GM12801 (cell line): Measurements from ENCODE around the gene PITPNM3.

Experiments
- TF ChIP-seq, protein P1 (sequence below): IDR thresholded peaks from one replicate; pipeline ENCODE4 v1.5.1; 2011; ENCODE audit warnings: control low read depth; ENCODE audit not compliant: insufficient read length; ENCODE audit errors: extremely low read depth

Gene PITPNM3

DNA sequence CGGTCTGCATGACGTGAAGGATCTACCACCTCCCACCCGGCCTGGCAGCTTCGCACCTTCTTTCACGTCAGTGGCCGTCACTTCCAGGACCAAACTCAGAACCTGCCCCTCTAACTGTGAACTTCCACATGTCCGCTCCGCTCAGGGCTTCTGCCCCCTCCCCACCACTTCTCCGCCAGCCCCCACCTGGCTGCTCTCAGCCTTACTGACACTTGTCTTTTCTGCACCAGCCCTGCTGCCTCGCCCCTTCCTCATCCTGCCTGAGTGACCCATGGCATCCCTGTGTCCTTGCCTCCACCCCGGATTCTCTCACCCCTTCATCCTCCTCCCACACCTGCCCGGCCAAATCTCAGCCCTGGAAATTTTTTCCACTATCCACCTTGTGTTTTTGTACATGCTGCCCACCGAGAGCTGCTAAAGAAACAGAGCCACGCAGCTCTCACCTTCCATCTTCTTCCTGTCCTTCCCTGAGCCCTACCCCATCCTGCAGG, 97.8 kb downstream of the PITPNM3 start:
- TF ChIP-seq, protein P1, sequence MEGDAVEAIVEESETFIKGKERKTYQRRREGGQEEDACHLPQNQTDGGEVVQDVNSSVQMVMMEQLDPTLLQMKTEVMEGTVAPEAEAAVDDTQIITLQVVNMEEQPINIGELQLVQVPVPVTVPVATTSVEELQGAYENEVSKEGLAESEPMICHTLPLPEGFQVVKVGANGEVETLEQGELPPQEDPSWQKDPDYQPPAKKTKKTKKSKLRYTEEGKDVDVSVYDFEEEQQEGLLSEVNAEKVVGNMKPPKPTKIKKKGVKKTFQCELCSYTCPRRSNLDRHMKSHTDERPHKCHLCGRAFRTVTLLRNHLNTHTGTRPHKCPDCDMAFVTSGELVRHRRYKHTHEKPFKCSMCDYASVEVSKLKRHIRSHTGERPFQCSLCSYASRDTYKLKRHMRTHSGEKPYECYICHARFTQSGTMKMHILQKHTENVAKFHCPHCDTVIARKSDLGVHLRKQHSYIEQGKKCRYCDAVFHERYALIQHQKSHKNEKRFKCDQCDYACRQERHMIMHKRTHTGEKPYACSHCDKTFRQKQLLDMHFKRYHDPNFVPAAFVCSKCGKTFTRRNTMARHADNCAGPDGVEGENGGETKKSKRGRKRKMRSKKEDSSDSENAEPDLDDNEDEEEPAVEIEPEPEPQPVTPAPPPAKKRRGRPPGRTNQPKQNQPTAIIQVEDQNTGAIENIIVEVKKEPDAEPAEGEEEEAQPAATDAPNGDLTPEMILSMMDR = no peak

DNA sequence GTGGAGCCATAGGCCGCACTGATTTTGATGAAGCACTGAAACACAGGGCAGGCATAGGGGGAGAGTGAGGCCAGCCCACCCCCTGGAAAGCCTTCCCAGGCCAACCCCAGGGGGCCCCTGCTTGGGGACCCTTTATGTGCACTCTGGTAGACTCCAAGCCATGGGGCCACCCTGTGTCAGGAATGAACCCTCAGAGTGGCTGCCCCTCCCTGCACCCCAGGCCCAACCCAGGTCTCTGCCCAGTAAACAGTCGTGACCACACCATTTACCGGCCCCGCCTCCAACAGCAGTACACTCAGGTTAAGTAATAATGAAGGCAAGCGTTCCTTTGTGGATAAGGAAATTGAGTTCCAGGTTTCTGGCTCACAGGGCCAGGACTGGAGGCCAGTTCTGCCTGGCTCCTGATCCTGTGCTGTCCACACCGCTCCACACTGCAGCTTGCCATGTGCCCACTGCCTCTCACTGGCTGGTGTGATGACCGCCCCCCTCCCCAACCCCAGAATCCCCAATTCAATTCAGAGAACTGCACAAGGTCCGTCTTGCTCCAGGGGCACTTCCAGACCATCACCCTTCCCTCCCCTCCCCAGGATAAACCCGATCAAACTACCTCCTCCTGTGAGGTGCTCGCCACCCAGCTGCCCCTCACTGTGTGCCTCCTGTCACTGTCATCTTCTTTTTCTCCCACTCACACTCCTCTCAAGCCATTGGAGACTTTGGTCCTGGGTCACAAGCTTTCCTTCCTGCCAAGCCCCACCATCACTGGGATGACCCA, 98.5 kb downstream of the PITPNM3 start:
- TF ChIP-seq, protein P1 = no peak

DNA sequence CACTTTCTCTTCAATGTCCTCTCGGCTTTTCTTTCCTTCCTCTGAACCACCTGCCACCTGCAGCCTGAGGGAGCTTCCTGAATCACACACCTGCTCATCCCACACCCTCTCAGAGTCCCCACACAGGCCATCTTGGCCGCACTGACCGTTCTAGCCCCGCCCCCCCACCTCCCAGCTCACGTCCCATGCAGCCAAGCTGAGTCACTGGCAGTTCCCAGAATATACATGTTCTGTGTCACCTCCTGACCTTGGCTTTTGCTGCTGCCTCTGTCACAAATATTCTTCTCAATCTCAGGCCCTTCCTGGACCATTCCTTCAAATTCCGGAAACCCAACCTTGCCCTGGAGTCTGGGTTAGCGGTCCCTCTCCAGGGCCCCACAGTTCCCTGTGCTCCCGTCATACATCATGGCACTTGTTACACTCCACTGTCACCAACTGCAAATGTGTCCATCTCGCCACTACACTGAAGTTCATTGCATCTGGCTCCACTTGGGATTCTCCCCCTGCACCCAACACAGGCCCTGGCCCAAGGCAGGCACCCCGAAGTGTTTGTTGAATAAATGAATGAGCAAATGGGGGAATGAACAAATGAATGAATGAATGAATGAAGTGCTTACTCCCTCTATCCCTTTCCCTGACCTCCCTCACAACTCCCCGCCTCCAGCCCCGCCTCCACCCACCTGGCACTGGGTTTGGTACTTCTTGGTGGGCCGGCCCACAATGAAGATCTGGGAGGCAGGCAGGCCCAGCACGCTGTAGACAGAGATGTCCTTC, 99.3 kb downstream of the PITPNM3 start:
- TF ChIP-seq, protein P1 = no peak

DNA sequence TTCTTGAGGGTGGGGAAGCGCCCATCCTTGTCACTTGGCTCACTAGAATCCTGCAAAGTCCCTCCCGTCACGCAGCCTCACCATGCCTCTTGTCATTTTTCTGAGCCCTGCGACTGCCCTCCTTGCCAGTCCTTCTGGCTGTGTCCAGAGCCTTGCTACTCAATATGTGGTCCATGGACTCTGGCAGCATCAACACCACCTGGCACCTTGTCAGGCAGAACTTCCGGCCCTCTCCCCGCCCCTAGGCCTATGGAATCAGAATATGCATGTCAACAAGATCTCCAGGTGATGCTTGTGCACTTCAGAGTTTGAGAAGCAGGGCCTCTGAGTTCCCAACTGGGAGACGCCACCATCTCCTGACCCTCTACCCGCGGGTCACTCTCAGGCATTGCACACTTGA, 100.0 kb downstream of the PITPNM3 start:
- TF ChIP-seq, protein P1 = no peak

DNA sequence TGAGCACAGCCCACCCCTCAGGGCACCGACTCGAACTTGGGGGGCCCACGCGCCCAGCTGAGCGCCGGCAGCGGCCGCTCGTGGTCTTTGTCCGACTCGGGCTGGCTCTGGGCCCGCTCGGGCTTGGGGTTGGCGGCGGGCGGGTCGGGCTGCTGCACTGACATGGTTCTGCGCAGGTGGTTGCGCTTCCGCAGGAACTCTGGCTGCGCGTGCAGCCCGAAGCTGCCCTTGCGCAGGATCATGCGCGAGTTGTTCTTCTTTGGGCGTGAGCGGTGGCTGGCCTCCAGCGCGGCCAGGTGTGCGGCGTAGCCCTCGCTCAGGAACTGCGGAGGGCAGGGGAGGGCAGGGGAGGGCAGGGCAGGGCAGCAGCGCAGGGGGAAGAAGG, 101.0 kb downstream of the PITPNM3 start:
- TF ChIP-seq, protein P1 = no peak

DNA sequence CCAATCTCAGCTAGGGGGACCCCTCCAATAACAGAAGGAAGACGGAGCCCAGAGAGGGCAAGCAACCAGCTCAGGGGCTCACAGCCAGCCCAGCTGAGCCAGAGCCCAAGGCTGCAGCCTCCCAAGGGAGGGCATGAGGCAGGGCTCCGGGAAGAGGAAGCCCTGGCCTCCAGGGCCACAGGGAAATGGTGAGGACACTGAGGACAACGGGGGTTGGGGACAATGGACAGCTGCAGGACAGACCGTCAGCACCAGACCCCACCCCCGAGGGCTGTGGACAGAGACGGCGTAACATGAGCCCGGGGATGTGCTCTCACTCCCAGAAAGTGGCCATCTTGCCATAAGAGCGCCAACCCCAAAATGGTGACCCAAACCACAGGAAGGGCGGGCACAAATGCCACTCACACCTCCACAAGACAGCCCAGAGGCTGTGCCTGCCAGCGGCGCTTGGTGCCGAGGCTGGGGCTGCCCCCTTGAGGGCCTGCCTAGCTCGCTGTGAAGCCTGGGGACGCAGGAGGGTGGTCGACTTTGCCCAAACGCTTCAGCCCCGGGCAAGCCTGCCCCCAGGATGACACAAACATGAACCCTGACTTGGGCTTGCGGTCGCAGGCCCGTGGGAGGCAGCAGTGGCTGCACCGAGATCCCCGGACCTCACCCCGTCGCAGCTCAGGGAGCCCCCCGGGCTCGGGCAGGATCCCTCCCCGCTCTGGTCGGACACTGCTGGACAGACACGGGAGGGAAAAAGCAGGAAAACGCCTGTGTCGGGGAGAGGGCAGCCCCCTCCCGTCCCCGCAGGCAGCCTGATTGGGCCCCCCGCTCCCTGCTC, 101.6 kb downstream of the PITPNM3 start:
- TF ChIP-seq, protein P1 = no peak
